ENCODE data around the gene FZD7. TPM values are rescaled to one million over a fixed set of nuclear protein-coding genes. Genes with fewer than 3 reads are reported as not detected.

FZD7 gene
- total RNA-seq, 1 experiment from 2014 or later = 4.8 TPM

DNA sequence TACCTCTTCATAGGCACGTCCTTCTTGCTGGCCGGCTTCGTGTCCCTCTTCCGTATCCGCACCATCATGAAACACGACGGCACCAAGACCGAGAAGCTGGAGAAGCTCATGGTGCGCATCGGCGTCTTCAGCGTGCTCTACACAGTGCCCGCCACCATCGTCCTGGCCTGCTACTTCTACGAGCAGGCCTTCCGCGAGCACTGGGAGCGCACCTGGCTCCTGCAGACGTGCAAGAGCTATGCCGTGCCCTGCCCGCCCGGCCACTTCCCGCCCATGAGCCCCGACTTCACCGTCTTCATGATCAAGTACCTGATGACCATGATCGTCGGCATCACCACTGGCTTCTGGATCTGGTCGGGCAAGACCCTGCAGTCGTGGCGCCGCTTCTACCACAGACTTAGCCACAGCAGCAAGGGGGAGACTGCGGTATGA lies 2.3 kb downstream of the FZD7 start:
- H3F3A ChIP-seq (ENCODE audit: low read length, unreplicated experiment) = no peaks in the 10 kb centered on the region
- H3K27me3 ChIP-seq (ENCODE audit: low read length) = no peaks in the 10 kb centered on the region
- POLR2A ChIA-PET (ENCODE audit: unreplicated experiment) = no interaction called here
- TF ChIP-seq, protein P1, sequence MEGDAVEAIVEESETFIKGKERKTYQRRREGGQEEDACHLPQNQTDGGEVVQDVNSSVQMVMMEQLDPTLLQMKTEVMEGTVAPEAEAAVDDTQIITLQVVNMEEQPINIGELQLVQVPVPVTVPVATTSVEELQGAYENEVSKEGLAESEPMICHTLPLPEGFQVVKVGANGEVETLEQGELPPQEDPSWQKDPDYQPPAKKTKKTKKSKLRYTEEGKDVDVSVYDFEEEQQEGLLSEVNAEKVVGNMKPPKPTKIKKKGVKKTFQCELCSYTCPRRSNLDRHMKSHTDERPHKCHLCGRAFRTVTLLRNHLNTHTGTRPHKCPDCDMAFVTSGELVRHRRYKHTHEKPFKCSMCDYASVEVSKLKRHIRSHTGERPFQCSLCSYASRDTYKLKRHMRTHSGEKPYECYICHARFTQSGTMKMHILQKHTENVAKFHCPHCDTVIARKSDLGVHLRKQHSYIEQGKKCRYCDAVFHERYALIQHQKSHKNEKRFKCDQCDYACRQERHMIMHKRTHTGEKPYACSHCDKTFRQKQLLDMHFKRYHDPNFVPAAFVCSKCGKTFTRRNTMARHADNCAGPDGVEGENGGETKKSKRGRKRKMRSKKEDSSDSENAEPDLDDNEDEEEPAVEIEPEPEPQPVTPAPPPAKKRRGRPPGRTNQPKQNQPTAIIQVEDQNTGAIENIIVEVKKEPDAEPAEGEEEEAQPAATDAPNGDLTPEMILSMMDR (conservative IDR thresholded peaks at IDR 0.05; ENCODE audit: low read depth, low read length) = no peak
- TF ChIP-seq EZH2phosphoT487 (IDR thresholded peaks at IDR 0.05; ENCODE audit: borderline replicate concordance, low read length) (no peak), EZH2 (IDR thresholded peaks at IDR 0.05; ENCODE audit: low read length, unreplicated experiment) (no peak)
- H3K4me1 ChIP-seq (ENCODE audit: insufficient read depth, low read length) = peaks cover 28% of the 10 kb centered on the region
- CTCF ChIA-PET = no interaction called here
- DNase-seq (no peak), ATAC-seq (no peak)
- no peaks in the 10 kb centered on the region for H3K9me2 ChIP-seq (replicated peaks; ENCODE audit: low read length)
- H3K9ac ChIP-seq (ENCODE audit: low read length) = no peak overlapping the region
- H3K36me3 ChIP-seq (ENCODE audit: low read depth, low read length) = no peaks in the 10 kb centered on the region
- intact Hi-C loops (cut with micrococcal nuclease) = no loop called here
- H4K20me1 ChIP-seq (ENCODE audit: low read length) = no peaks in the 10 kb centered on the region
- no TSS peak for BruUV-seq (replicated peaks)
- H3K27ac ChIP-seq (ENCODE audit: low read length) = no peak overlapping the region
- H3K4me3 ChIP-seq (ENCODE audit: low read length) = no peak overlapping the region
- H3K79me2 ChIP-seq (ENCODE audit: low read length) = no peaks in the 10 kb centered on the region
- no peak overlapping the region for H2AFZ ChIP-seq (ENCODE audit: low read length)
- no peaks in the 10 kb centered on the region for H3K9me3 ChIP-seq (ENCODE audit: low read length)
- H3K4me2 ChIP-seq (ENCODE audit: low read length) = no peak overlapping the region

DNA sequence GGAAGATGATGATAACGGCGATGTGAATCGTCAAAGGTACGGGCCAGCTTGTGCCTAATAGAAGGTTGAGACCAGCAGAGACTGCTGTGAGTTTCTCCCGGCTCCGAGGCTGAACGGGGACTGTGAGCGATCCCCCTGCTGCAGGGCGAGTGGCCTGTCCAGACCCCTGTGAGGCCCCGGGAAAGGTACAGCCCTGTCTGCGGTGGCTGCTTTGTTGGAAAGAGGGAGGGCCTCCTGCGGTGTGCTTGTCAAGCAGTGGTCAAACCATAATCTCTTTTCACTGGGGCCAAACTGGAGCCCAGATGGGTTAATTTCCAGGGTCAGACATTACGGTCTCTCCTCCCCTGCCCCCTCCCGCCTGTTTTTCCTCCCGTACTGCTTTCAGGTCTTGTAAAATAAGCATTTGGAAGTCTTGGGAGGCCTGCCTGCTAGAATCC lies 3.0 kb downstream of the FZD7 start:
- Histone ChIP-seq H3K4me1 (ENCODE audit: insufficient read depth, low read length) (peaks cover 28% of the 10 kb centered on the region), H2AFZ (ENCODE audit: low read length) (no peak overlapping the region), H3K79me2 (ENCODE audit: low read length) (no peaks in the 10 kb centered on the region), H3K27me3 (ENCODE audit: low read length) (no peaks in the 10 kb centered on the region), H4K20me1 (ENCODE audit: low read length) (no peaks in the 10 kb centered on the region), H3F3A (ENCODE audit: low read length, unreplicated experiment) (no peaks in the 10 kb centered on the region), H3K4me3 (ENCODE audit: low read length) (0 out of 2 replicates have a peak overlapping the region, but pooled peaks have one; percentile 18), H3K9me3 (ENCODE audit: low read length) (no peaks in the 10 kb centered on the region), H3K9me2 (replicated peaks; ENCODE audit: low read length) (no peaks in the 10 kb centered on the region), H3K4me2 (ENCODE audit: low read length) (peak overlapping the region; percentile 37; the same call in 1 of the 2 replicates), H3K27ac (ENCODE audit: low read length) (no peak overlapping the region), H3K9ac (ENCODE audit: low read length) (no peak overlapping the region), H3K36me3 (ENCODE audit: low read depth, low read length) (no peaks in the 10 kb centered on the region)
- ChIA-PET CTCF (no interaction called here), POLR2A (ENCODE audit: unreplicated experiment) (no interaction called here)
- intact Hi-C loops (cut with micrococcal nuclease) = no loop called here
- TF ChIP-seq EZH2 (IDR thresholded peaks at IDR 0.05; ENCODE audit: low read length, unreplicated experiment) (no peak), EZH2phosphoT487 (IDR thresholded peaks at IDR 0.05; ENCODE audit: borderline replicate concordance, low read length) (no peak)
- TF ChIP-seq, protein P1 (conservative IDR thresholded peaks at IDR 0.05; ENCODE audit: low read depth, low read length) = no peak
- ATAC-seq (no peak), DNase-seq (no peak)
- TSS peak; percentile 37 for BruUV-seq (replicated peaks)

DNA sequence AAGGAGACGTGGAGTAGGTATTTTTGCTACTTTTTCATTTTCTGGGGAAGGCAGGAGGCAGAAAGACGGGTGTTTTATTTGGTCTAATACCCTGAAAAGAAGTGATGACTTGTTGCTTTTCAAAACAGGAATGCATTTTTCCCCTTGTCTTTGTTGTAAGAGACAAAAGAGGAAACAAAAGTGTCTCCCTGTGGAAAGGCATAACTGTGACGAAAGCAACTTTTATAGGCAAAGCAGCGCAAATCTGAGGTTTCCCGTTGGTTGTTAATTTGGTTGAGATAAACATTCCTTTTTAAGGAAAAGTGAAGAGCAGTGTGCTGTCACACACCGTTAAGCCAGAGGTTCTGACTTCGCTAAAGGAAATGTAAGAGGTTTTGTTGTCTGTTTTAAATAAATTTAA lies 3.4 kb downstream of the FZD7 start:
- no peak for ATAC-seq
- ChIA-PET POLR2A (ENCODE audit: unreplicated experiment) (no interaction called here), CTCF (no interaction called here)
- BruUV-seq (replicated peaks) = no TSS peak
- peak overlapping the region; percentile 37; the same call in 1 of the 2 replicates for H3K4me2 ChIP-seq (ENCODE audit: low read length)
- DNase-seq = no peak
- no peaks in the 10 kb centered on the region for H3K27me3 ChIP-seq (ENCODE audit: low read length)
- TF ChIP-seq, protein P1 (conservative IDR thresholded peaks at IDR 0.05; ENCODE audit: low read depth, low read length) = no peak
- TF ChIP-seq EZH2phosphoT487 (IDR thresholded peaks at IDR 0.05; ENCODE audit: borderline replicate concordance, low read length) (no peak), EZH2 (IDR thresholded peaks at IDR 0.05; ENCODE audit: low read length, unreplicated experiment) (no peak)
- H3K79me2 ChIP-seq (ENCODE audit: low read length) = no peaks in the 10 kb centered on the region
- H3K9me2 ChIP-seq (replicated peaks; ENCODE audit: low read length) = no peaks in the 10 kb centered on the region
- H3K9me3 ChIP-seq (ENCODE audit: low read length) = no peaks in the 10 kb centered on the region
- H3K4me1 ChIP-seq (ENCODE audit: insufficient read depth, low read length) = peaks cover 26% of the 10 kb centered on the region
- no peak overlapping the region for H3K9ac ChIP-seq (ENCODE audit: low read length)
- no peak overlapping the region for H2AFZ ChIP-seq (ENCODE audit: low read length)
- H3F3A ChIP-seq (ENCODE audit: low read length, unreplicated experiment) = no peaks in the 10 kb centered on the region
- H3K4me3 ChIP-seq (ENCODE audit: low read length) = 0 out of 2 replicates have a peak overlapping the region, but pooled peaks have one; percentile 18
- intact Hi-C loops (cut with micrococcal nuclease) = no loop called here
- no peak overlapping the region for H3K27ac ChIP-seq (ENCODE audit: low read length)
- no peaks in the 10 kb centered on the region for H3K36me3 ChIP-seq (ENCODE audit: low read depth, low read length)
- no peaks in the 10 kb centered on the region for H4K20me1 ChIP-seq (ENCODE audit: low read length)

Data from PC-3 (cell line).